Vagina (tissue), 2 donors: ENCODE measurements around the gene PRRG2.

Experiments
- POLR2A ChIP-seq, 2 donors: fragments of 450-650 bp; IDR thresholded peaks; one replicate each; pipeline ENCODE4 v1.6.1; 2017; ENCODE audit warnings: antibody characterized with exemption in 2 of 2, mild to moderate bottlenecking in 2 of 2, moderate library complexity in 2 of 2
- TF ChIP-seq, protein P1 (sequence below), 3 experiments: fragments of 450-650 bp in 2 of 3; fragments of 200-600 bp in 1 of 3; sonication (generic) in 1 of 3; IDR thresholded peaks; one replicate each; pipeline ENCODE4 v1.5.1; 2017 to 2019; ENCODE audit warnings: antibody characterized with exemption in 3 of 3, mild to moderate bottlenecking in 2 of 3, moderate library complexity in 2 of 3

GRCh38 chr19:49616532-49616931, 35.4 kb downstream of the PRRG2 start:
- TF ChIP-seq, protein P1, sequence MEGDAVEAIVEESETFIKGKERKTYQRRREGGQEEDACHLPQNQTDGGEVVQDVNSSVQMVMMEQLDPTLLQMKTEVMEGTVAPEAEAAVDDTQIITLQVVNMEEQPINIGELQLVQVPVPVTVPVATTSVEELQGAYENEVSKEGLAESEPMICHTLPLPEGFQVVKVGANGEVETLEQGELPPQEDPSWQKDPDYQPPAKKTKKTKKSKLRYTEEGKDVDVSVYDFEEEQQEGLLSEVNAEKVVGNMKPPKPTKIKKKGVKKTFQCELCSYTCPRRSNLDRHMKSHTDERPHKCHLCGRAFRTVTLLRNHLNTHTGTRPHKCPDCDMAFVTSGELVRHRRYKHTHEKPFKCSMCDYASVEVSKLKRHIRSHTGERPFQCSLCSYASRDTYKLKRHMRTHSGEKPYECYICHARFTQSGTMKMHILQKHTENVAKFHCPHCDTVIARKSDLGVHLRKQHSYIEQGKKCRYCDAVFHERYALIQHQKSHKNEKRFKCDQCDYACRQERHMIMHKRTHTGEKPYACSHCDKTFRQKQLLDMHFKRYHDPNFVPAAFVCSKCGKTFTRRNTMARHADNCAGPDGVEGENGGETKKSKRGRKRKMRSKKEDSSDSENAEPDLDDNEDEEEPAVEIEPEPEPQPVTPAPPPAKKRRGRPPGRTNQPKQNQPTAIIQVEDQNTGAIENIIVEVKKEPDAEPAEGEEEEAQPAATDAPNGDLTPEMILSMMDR (IDR thresholded peaks at IDR 0.05): no peak
- no peak for TF ChIP-seq POLR2A (IDR thresholded peaks at IDR 0.05)
